Cardiac septum (tissue), 1 donor: ENCODE results near the gene SPECC1L. TPM values are rescaled to one million over a fixed set of nuclear protein-coding genes. Genes with fewer than 3 reads are reported as not detected.
A peak's percentile ranks its signal among the peaks of the same experiment; 100 is the strongest.
"Not testable (repeated sequence)": the region's sequence is repeated elsewhere in the genome, so short reads cannot be mapped to it uniquely, and the experiment has no call there.

Experiments
- DNase-seq: peaks from one replicate; pipeline ENCODE4 v3.0.0-alpha.2; 2020; ENCODE audit warnings: low spot score
- intact Hi-C: fragments of 100-400 bp; cut with DNase I; formaldehyde crosslinking; loops from one replicate; pipeline ENCODE4 v1.14.0; 2022
- total RNA-seq: library from RNA; stranded (reverse); fragmentation: NEBNext Ultra II Directional; extraction: Animal tissue kit (Norgen Biotek cat#: 25700); gene quantifications from one replicate; pipeline ENCODE4 v1.2.1, GENCODE V29; 2021
- donor health status: DM: no; HTN: no; CAD: no.

SPECC1L gene
- total RNA-seq, 1 donor from 2014 or later: 52.8 TPM

DNA sequence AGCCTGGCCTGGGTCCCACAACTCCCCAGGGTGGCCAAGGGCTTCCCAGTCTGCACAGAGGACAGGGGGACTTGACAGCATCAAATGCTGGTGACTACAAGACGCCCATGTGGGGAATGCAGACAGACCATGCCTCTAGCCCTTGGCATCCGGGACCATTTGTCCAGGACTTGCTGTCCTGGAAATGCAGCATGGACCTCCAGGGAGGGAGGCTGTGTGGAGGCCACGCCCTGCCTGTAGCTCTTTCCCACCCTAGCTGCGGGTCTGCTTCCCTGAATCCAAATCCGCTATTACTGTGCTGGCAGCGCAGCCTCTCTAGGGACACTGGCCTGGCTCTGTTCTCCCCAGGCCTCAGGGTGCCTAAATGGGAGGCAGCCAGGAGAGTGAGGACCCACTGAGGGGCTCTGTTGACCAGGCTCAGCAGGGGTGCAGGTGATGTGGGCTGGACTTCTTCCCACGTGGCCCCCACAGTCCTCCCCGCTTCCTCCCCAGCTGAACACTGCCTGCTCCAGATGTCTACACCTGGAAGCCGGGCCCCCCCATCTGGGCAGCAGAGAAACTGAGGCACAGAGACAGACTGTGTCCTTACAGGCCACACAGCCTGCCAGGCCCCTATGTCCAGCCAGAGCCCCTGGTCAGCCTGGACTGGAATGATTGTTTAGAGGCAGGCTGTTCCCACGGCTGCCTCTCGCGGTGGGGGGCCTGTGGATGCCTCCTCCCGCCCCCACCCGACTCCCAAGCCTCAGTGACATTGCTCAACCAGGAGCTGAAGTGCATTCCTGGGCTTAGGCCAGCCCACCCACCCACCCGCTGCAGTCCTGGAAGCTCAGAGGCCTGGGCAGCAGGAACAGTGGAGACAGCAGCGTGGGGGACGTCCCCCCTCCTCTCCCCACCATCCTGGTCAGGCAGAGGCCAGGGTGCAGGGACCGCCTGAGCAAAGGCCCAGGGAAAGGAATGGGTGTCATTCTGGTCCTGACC is 24.8 kb upstream of the SPECC1L start:
- intact Hi-C loops: loop anchor here (2.0 to 10.0 kb wide), 3 partner anchors 39 to 141 kb away; no protein-coding TSS in a partner anchor
- not testable (repeated sequence) for DNase-seq

DNA sequence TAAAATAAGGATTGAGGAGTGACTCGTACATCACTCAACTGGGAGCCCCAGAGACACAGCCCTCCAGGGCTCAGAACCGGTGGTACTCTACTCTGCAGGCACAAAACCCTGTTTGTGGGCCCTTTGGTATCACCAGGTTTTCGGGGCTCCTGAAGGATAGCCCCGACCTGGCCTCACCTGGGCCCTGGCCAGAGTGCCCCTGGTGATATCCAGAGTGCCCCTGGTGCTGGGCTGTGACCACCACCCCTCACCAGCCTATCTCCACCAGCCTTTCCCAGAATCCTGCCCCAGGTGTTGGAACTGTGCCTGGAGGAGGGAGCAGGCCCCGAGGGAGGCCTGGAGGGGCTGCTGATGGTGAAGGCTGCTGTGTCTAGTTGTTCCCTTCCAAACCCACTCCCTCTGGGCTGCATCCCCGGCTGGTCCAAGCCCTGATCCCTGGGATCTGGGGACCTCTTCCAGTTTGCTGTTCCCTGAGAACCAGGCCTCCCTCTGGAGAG is 23.6 kb upstream of the SPECC1L start:
- DNase-seq: no peak
- intact Hi-C loops: loop anchor here (2.0 to 10.0 kb wide), 3 partner anchors 40 to 142 kb away; no protein-coding TSS in a partner anchor

DNA sequence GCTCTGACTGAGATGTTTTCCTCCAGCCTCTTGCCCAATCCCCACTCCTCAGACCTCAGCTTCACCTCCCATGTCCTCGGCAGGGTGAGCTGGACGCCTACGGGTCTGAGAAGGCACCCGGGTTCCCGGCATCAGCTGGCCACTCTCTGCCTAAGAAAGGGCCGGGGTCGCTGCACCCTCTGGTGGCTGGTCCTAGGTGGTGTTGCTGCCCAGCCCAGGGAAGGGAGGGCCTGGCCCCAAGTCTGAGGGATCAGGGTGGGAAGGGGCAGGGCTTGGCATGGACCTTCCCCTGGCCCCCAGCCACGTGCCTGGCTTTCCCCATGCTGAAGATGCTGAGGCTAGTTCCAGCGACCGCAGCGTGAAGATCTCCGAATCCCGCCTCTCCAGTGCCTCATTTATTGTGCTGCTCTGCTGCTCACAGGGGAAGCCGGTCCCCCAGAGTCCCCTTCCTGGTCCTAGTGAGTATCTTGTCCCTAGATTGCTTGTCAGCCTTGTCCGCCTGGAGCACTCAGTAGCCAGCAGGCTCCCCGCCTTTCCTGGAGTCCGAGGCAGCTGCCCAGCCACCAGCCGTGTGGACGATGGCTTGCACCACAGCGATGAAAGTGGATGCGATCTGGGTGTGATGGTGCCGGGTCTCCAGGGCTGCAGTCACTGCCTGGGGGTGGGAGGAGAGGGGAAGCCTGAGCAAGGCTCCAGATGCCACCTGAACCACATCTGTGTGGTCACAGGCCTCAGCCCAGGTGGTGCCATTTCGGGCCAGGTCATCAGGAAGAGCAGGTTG is 22.9 kb upstream of the SPECC1L start:
- DNase-seq: peak; percentile 93
- intact Hi-C loops: loop anchor here (2.0 to 10.0 kb wide), 3 partner anchors 40 to 143 kb away; no protein-coding TSS in a partner anchor

DNA sequence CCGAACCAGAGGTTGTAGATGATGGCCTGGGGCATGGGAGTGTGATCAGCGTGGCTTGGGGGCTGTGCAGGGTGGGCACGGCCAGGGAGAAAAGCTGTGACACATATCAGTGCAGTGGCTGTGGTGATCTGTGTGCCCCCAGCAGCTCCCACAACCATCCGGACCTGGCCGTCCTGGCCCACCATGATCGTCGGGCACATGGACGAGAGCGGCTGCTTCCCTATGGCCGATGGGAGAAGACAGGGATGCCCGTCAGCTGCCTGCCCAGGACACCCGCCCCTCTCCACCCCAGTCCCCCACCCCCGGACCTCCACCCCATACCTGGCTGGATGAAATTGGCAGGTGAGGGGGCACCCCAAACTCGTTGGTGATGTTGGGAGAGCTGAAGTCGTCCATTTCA is 22.0 kb upstream of the SPECC1L start:
- not testable (repeated sequence) for DNase-seq
- intact Hi-C loops: loop anchor here (5.0 to 10.0 kb wide), 2 partner anchors 41 to 144 kb away; no protein-coding TSS in a partner anchor

DNA sequence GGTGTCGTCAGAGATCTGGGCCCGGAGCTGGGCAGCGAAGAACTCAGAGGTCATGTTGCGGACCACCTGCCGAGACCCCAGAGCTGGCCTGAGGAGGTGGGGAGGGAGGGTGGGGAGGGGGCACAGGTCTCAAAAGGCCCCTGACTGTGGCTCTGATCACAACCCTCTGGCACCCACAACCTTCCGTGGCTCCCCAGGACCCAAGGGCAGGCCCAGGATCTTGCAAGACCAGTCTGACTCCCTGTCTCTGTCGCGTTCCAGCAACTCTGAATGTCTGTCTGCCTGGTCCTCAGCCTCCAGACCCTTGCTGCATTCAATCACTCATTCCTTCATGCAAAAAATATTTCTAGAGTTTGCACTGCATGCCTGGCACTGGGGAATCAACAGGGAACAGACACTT is 21.2 kb upstream of the SPECC1L start:
- intact Hi-C loops: loop anchor here (5.0 to 10.0 kb wide), 2 partner anchors 42 to 145 kb away; no protein-coding TSS in a partner anchor
- not testable (repeated sequence) for DNase-seq

DNA sequence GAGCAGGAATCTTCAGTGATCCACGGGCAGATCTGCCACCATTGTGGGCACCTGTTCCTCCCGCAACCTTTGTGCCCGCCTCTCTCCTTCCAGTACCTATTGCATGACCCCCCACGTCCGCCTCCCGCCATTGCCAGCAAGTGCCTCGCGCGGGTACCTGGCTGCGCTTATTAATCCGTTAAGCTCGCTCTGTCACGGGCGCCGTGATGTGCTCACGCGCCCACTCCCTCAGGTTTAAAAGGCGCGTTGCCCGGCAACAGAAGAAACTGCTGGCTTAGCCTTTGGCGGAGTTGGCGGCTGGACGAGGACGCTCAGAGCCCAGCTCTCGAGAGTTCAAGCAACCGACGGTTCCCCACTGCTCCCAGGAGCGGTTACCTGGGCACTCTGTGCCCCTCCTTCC is 19.3 kb upstream of the SPECC1L start:
- intact Hi-C loops, DNase-seq: not testable (repeated sequence)

DNA sequence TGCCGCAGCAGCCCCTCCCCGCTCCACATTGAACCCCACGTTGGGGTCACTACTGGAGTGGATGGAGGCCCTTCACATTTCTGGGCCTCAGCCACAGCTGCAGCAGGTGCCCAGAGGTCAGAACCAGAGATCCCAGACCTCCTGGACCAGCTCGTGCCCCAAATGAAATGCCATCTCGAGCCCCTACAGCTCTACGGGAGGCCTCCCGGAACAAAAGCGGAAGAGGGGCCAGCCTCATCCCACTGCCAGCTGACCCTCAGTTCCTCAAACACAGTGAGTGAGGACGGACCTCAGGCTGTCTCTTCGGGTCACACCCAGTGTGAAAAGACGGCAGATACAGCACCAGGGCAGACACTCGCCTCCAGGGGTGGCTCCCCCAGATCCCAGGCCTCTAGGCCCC is 17.5 kb upstream of the SPECC1L start:
- intact Hi-C loops: not testable (repeated sequence)

DNA sequence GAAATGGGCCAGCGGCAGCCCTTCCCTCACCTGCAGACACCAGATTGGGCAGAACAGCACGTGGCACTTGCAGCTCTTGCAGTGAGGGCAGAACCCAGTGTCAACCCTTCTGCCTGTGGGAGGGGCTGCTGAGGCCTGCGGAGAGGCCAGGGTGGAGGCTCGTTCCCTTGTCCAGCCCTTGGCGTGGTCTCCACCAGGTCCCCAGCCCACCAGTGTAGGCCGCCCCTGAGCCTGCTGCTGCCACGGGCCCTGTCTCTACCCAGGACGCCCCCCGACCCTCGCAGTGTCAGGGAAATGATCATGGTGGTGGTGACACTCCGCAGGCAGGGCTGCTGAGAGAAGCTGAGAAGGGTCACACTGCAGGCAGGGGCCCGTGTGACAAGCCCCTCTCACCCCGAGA is 14.5 kb upstream of the SPECC1L start:
- intact Hi-C loops, DNase-seq: not testable (repeated sequence)

More for the DNA sequence above, 17.5 kb upstream of the SPECC1L start:
- DNase-seq: not testable (repeated sequence)

DNA sequence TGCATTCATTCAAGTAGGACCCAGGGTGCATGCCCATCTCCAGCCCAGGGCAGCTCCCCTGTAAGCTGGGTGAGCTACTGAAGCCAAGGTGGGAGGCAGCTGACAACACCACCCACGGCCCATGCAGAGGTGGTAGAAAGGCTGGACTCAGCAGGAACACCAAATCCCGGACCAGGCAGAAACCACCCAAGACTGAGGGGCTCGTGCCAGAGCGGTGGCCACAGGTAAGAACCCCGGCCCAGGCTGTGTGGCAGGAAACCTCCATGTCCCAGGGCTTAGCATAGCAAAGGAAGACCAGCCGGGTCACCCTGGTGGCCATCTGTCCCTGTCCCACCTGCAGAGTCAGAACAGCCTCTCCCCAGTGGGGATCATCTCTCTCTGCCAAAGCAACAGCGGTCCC is 13.9 kb upstream of the SPECC1L start:
- DNase-seq, intact Hi-C loops: not testable (repeated sequence)

DNA sequence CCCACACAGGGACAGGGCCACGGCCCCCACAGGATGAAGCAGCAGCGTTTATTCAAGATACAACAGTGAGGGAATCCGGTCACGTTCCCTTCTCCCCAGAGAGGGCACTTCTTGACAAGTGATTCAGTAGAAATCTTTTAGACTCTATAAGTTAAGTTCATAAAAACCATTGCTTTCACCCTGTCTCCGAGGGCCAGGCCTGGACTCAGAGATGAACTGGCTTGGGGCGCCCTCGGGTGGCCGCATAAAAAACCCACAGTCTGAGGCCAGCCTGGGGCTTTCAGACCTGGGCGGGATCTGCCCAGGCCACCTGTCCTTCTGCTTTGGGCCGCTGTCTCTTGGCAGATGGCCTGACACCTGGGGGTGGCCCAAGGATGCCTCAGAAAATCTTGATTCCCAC is 11.2 kb upstream of the SPECC1L start:
- intact Hi-C loops: not testable (repeated sequence)
- DNase-seq: peak; percentile 87

DNA sequence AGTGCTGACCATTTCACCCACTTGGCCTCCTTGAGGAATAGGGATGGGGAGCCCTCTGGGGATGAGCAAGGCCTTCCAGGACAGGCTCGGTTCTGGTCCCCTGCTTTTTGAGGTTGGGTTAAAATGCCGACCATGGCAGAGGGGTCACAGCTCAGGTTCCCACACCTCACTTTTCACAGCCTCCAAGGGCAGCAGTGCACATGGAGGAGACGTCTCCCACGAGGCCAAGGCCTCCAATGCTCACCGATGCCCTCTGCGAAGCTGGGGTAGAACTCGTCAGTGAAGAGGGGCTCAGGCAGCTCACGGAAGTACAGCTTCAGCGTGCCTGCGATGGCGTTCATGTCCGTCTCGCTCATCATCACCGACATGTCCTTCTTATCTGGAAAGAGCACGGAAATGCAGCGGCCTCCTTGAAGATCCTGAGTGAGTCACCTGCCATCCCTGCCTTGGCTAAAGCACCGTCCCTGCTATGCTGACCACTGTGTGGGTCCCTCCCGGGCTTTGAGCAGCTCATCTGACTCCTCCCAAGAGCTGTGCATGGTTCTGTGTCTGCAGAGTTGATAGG is 8.4 kb upstream of the SPECC1L start:
- intact Hi-C loops: loop anchor here (10.0 kb wide), 1 partner anchor 257 kb away; the partner anchor contains the start of gene GSTT4
- DNase-seq: not testable (repeated sequence)

DNA sequence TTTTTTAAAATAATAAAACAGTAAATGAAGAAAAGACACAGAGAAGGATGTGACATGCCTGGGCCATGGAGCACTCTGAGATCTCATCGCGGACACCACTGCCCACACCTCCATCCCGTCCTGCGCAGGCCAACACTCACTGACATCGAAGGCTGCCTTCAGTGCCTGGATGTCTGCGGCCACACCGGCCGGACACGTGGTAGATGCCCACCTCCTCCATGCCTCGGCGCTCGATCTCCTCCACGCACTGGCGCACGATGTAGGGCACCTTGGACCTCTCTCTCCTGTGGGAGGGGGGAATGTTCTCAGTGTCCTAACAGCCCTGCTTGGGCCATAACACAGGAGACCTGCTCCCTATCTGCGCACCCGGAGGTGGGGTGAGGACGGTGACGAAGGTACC is 7.2 kb upstream of the SPECC1L start:
- DNase-seq: not testable (repeated sequence)
- intact Hi-C loops: loop anchor here (10.0 kb wide), 1 partner anchor 259 kb away; the partner anchor contains the start of gene GSTT4

DNA sequence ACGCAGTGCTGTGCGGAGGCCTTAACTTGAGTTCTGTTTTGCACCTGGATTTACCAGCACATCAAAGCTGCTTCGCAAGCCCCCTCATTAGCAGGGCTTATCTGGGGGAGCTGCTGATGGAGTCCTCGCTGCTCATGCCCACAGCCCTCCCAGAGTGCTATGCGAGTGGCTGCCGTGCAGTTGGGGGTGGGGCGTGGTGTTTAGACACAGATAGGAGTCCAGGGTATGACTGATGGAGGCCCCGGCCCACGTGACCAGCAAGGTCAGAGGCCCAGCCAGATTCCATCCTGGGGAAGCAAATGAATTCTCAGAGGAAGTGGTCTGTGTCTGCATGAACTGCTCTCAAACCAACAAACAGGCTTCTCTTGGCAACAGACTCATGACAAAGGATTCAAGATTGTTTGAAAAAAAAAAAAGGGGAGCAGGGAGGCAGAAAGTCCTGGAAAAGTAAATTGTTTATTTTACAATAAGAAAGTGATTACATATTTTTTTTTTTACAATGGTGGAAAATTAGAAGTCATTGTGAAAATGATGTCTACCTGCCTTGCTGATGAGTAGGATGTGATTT is 6.2 kb upstream of the SPECC1L start:
- not testable (repeated sequence) for DNase-seq
- intact Hi-C loops: loop anchor here (10.0 kb wide), 1 partner anchor 260 kb away; the partner anchor contains the start of gene GSTT4

DNA sequence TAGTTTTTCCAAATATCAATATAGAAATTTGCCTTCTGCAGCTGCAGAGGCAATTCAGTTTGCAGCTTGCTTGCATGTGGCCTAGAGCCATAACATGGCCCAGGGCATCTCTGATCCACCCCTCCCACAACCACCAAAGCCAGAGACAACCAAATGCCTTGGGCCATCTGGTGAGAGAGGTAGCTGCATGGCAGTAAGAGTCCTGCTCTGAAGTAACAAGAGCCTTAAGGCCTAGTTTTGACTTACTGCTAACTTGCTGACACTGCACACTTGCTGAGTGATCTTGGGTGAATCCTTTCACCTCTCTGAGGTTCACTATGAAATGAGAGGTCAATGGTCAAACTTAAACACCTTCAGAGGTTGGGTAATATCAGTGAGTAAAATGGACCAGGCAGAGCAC is 4.9 kb upstream of the SPECC1L start:
- intact Hi-C loops: loop anchor here (10.0 kb wide), 1 partner anchor 261 kb away; the partner anchor contains the start of gene GSTT4

DNA sequence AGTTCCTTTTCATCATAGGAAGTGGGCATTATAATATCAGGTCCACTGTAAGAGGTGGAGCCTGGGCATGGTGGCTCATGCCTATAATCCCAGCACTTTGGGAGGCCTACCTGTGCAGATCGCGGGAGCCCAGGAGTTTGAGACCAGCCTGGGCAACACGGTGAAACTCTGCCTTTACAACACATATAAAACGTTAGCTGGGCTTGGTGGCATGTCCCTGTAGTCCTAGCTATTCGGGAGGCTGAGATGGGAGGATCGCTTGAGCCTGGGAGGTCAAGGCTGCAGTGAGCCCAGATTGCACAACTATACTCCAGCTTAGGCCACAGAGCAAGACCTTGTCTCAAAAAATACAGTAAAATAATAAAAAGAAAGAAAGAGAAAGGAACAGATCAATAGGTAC is 4.1 kb upstream of the SPECC1L start:
- not testable (repeated sequence) for DNase-seq

More for the DNA sequence above, 4.9 kb upstream of the SPECC1L start:
- no peak for DNase-seq

DNA sequence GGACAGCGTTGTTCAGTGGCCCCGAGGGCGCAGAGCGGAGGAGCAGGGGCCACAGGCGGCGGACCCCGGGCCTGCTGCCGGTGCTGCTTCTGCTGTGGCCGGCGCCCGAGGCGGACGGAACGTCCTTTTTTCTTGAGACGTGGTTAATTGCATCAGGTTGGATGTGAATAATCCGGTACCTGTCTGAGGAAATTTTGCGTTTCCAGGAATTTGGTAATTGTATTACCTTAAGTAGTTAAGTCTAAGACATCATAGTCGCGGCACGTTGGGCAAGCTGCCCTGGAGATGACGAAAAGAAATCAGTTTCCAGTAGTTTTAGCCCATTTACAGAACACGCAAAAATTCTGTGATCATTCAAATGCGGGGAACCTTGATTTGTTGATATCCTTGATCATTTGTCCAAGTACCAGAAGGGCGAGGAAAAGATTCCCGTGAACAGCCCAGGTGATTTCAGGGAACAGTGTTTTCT is 789 bp downstream of the SPECC1L start:
- no peak for DNase-seq
- intact Hi-C loops: no loop called here

More for the DNA sequence above, 4.1 kb upstream of the SPECC1L start:
- intact Hi-C loops: loop anchor here (10.0 kb wide), 1 partner anchor 262 kb away; the partner anchor contains the start of gene GSTT4

DNA sequence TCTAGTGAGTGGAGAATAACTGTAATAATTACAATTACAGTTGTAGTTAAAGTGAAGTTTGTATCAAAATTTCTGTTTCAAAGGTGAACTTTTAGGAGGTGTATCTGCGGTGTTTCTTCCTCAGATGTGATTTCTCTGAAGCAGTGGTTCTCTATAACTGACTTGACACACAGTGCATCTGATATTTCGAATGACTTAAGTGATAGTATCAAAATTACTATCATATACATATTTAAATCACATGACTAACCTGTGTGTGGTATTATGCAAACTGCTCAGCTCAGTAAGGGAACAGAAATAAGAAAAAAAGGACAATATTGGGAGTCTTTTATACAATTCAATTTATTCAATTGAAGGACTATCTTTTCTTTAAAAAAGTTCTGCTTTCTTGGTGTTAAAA is 2.4 kb downstream of the SPECC1L start:
- DNase-seq, intact Hi-C loops: not testable (repeated sequence)

DNA sequence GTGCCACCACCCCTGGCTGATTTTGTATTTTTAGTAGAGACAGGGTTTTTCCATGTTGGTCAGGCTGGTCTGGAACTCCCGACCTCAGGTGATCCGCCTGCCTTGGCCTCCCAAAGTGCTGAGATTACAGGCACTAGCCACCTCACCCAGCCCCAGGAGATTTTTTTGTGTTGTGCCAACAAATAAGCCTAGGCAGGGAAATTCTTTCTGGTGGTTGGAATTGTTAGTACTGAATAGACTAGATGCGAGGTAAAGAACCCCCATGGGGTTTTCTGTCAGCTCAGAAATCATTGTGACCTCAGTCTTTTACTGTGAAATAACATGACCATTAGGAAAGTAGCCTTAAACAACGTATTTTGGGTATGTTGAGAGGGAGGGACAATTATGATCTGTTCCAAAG is 3.3 kb downstream of the SPECC1L start:
- DNase-seq, intact Hi-C loops: not testable (repeated sequence)
